AG10803 (cell line): Measurements from ENCODE around the gene AKT1.
A peak's percentile ranks its signal among the peaks of the same experiment; 100 is the strongest.

ENCODE experiments used
- DNase-seq: peaks from one replicate; pipeline ENCODE4 v3.0.0; 2010; ENCODE audit warnings: low read depth
- H3K4me3 ChIP-seq: 2 replicates; pipeline ENCODE4 v1.5.1; 2011; ENCODE audit warnings: mild to moderate bottlenecking, low read length, control low read depth
- TF ChIP-seq, protein P1 (sequence below): conservative IDR thresholded peaks from 2 replicates; pipeline ENCODE4 v1.5.1; 2011; ENCODE audit warnings: mild to moderate bottlenecking, low read length, control low read depth, inconsistent platforms

Gene AKT1

DNA sequence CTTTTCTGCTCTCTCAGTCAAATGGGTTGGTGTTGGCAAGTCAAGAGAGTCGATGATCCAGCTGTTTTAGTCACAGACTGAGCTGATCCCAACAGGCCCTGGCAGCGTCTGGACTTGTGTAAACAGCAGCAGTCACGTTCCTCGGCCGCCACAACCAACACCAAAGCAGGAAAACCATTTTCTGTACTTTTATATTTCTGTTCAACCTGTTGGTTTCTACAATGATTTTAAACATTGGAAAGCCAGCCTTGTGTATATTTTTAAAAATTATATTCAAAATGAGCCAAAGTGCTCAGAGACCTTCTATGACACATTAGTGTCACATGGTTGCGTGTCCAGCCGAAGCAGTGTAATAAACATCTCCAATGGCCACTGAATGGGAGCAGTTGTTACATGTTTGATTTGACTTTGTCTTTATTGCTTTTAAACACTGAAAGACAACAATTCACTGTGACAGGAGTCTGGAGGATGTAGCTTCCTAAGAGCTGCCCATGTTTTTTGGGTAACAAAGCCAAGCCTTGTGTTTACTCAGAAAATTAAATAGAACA lies 48.5 kb downstream of the AKT1 start:
- no peak overlapping the region for H3K4me3 ChIP-seq
- DNase-seq: peak; percentile 61
- TF ChIP-seq, protein P1, sequence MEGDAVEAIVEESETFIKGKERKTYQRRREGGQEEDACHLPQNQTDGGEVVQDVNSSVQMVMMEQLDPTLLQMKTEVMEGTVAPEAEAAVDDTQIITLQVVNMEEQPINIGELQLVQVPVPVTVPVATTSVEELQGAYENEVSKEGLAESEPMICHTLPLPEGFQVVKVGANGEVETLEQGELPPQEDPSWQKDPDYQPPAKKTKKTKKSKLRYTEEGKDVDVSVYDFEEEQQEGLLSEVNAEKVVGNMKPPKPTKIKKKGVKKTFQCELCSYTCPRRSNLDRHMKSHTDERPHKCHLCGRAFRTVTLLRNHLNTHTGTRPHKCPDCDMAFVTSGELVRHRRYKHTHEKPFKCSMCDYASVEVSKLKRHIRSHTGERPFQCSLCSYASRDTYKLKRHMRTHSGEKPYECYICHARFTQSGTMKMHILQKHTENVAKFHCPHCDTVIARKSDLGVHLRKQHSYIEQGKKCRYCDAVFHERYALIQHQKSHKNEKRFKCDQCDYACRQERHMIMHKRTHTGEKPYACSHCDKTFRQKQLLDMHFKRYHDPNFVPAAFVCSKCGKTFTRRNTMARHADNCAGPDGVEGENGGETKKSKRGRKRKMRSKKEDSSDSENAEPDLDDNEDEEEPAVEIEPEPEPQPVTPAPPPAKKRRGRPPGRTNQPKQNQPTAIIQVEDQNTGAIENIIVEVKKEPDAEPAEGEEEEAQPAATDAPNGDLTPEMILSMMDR: no peak

DNA sequence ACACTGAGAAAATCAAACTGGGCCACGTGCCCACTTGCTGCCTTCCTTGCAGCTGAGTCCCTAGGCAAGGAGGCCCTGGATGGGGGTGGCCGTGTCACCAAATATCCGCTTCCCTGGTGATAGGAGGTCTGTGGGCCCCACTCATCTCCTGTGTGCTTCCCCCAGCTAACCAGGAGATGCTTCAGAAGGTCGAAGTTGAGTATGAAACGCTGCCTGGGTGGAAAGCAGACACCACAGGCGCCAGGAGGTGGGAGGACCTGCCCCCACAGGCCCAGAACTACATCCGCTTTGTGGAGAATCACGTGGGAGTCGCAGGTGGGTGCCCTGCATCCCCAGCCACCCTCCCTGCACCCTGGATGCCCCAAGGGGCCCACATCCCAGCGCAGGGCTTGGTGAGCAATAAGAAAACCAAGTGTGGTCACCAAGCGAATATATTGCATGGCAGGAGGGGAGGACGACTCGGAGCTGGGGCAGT lies 49.4 kb downstream of the AKT1 start:
- DNase-seq: no peak

DNA sequence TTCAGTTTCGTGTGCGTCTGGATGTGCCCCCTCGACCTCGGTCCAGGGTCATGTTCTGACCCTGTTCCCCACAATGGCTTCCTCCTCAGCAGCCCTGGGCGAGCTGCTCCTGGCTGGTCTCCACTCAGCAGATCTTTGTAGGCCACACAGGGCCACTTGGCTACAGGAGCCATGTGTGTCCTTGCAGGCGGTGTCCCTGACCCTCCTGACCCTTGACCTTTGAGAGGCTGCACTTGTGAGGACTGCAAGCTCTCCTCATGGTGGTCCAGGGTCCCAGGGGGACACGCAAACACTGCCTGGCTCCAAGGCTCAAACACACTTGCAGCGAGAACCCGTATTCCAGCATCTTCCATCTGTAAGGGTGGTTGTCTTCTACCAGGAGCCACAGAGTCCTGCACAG lies 50.1 kb downstream of the AKT1 start:
- TF ChIP-seq, protein P1: no peak
- DNase-seq: no peak
- no peak overlapping the region for H3K4me3 ChIP-seq

More for the DNA sequence above, 49.4 kb downstream of the AKT1 start:
- no peak overlapping the region for H3K4me3 ChIP-seq
- TF ChIP-seq, protein P1: no peak

DNA sequence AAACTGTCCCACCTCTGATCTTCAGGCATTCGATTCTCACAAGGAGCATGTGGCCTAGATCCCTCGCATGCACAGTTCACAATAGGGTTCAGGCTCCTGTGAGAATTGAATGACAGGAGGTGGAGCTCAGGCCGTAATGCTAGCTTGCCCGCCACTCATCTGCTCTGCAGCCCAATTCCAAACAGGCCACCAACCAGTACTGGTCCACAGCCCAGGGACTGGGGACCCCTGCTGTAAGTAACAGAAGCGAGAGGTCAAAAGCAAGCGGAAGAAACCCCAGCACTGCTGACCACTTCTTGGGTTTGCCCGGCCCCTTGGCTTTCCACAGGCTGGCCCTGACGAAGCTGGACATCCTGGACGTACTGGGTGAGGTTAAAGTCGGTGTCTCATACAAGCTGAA lies 51.1 kb downstream of the AKT1 start:
- no peak overlapping the region for H3K4me3 ChIP-seq
- TF ChIP-seq, protein P1: no peak
- DNase-seq: no peak

DNA sequence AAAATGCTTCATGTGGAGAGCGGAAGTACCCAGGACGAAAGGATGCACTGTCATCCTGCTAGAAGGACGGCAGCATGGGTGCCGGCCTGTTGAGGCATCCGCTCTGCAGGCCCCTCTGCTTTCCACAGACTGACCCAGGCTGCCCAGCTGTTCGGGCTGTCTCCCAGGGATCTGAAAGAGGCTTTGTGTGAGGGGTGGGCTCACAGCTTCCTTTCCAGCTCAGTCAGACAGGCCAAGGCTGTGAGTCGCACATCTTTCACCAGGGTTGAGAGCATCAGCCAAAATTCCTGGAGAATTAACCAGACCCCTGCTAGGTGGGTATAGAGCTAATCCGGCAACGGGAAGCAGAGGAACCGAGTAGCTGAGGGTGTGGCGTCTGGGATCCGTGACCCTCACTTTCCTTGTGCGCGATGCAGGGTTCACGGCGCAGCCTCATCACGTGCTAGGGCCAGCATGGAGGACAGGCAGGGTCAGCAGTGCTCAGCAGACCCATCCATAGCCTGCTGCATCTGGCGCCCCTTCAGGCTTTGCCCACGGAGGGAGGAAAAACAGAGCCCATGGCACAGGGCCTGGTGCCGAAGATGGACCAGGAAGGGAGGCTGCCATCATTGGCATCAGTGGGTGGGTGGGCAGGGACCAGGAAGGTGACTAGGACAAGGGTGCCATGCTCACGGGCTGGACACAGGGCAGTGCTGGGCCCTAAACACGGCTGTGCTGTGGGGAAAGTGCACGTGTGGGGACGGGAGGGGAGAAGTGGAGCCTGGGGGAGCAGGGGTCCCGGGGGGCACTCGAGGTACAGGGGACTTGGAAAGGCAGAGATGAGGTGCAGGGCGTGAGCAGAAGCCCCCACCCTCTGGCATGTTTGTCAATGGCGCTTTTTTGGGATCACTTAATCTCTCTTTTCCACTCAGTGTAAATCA lies 51.8 kb downstream of the AKT1 start:
- TF ChIP-seq, protein P1: no peak
- no peak overlapping the region for H3K4me3 ChIP-seq
- DNase-seq: peak; percentile 46

DNA sequence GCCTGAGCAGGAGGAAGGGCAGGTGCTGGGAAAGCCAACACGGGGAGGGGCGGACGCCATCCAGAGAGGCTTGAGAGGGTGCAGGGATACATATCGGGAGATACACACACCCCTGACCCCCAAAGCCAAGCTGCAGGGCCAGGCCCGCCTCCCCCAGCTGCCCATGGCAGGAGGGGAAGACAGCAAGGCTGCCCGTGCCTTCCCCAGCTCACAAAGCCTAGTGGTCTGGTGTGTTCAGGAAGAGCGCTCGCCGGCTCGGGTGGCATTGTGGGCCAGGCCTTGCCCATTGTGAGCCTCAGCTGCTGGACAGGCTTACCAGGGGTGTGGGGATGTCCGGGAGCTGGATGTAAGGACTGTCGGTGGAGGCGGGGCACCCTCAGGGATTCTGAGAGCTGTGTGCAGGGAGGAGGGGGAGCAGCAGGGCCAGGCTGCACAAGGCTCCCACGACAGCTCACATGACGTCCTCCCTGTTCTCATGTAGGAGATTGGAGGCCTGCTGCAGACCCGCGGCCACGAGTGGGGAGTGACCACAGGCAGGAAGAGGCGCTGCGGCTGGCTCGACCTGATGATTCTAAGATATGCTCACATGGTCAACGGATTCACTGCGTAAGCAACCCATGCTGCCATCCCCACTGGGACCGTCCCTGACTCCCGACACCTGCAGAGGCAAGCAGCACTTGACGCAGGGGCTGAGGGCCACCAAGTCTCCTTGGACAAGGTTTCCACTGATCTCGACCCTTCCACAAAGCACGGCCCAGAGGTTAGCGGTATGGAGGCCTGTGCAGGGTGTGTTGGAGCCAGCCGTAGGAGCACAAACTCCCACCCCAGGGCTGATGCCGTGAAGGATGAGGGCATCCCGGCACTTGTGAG lies 52.7 kb downstream of the AKT1 start:
- no peak for DNase-seq
- TF ChIP-seq, protein P1: no peak
- no peak overlapping the region for H3K4me3 ChIP-seq
